Lower lobe of right lung (tissue), 2 donors: ENCODE results near the gene KCNK6. TPM values are rescaled to one million over a fixed set of nuclear protein-coding genes. Genes with fewer than 3 reads are reported as not detected.

Experiments
- ATAC-seq, 2 donors: fragments of 200-7000 bp; cut with Tn5 transposase; one replicate each; pipeline ENCODE4 v1.9.1; 2020 to 2022; ENCODE audit warnings: mild to moderate bottlenecking in 2 of 2, moderate library complexity in 2 of 2
- DNase-seq: peaks from one replicate; pipeline ENCODE4 v3.0.0-alpha.2; 2020
- H3K27ac ChIP-seq: fragments of 200-600 bp; one replicate; pipeline ENCODE4 v1.8.0; 2022
- H3K27me3 ChIP-seq: fragments of 200-600 bp; one replicate; pipeline ENCODE4 v1.8.0; 2022; ENCODE audit warnings: low read depth
- H3K36me3 ChIP-seq: fragments of 200-600 bp; one replicate; pipeline ENCODE4 v1.8.0; 2022; ENCODE audit warnings: mild to moderate bottlenecking
- H3K4me1 ChIP-seq: fragments of 200-600 bp; one replicate; pipeline ENCODE4 v1.8.0; 2022
- H3K4me3 ChIP-seq: fragments of 200-600 bp; one replicate; pipeline ENCODE4 v1.8.0; 2022; ENCODE audit warnings: mild to moderate bottlenecking
- H3K9me3 ChIP-seq: fragments of 200-600 bp; one replicate; pipeline ENCODE4 v1.8.0; 2022
- CTCF ChIP-seq: fragments of 200-600 bp; IDR thresholded peaks from one replicate; pipeline ENCODE4 v1.8.0; 2022; ENCODE audit warnings: antibody characterized with exemption, mild to moderate bottlenecking
- intact Hi-C: fragments of 100-400 bp; cut with DNase I; formaldehyde crosslinking; loops from one replicate; pipeline ENCODE4 v1.11.0; 2022
- total RNA-seq: library from RNA; stranded (reverse); fragmentation: NEBNext Ultra II Directional; extraction: Animal tissue kit (Norgen Biotek cat#: 25700); gene quantifications from one replicate; pipeline ENCODE4 v1.2.1, GENCODE V29; 2021
- donor health status: DM: no; HTN: yes; CAD: no; lungs with severe emphysema.

KCNK6 gene
- total RNA-seq, 1 donor from 2014 or later: 11.5 TPM

- DNase-seq (no peak), ATAC-seq (no peak)
- Histone ChIP-seq H3K36me3 (no peaks in the 10 kb centered on the region), H3K27ac (no peak overlapping the region), H3K4me3 (no peak overlapping the region), H3K9me3 (no peaks in the 10 kb centered on the region), H3K27me3 (peaks cover 25% of the 10 kb centered on the region), H3K4me1 (no peaks in the 10 kb centered on the region)
- no peak for TF ChIP-seq CTCF
- intact Hi-C loops: no loop called here
These were observed 33.0 kb downstream of the KCNK6 start for GRCh38 chr19:38352611-38353010.

- Histone ChIP-seq H3K27me3 (peaks cover 52% of the 10 kb centered on the region), H3K9me3 (no peaks in the 10 kb centered on the region), H3K4me3 (no peak overlapping the region), H3K36me3 (no peaks in the 10 kb centered on the region), H3K27ac (no peak overlapping the region), H3K4me1 (no peaks in the 10 kb centered on the region)
- intact Hi-C loops: no loop called here
- ATAC-seq: no peak
- DNase-seq: no peak
- TF ChIP-seq CTCF: no peak
These were observed 36.4 kb downstream of the KCNK6 start for GRCh38 chr19:38355728-38356725.

- no peak overlapping the region for H3K4me3 ChIP-seq
- TF ChIP-seq CTCF: no peak
- ATAC-seq: no peak
- DNase-seq: no peak
- peaks cover 47% of the 10 kb centered on the region for H3K27me3 ChIP-seq
- no peak overlapping the region for H3K27ac ChIP-seq
- H3K4me1 ChIP-seq: peaks cover 17% of the 10 kb centered on the region
- H3K9me3 ChIP-seq: no peaks in the 10 kb centered on the region
- H3K36me3 ChIP-seq: no peaks in the 10 kb centered on the region
- intact Hi-C loops: no loop called here
These were observed 38.4 kb downstream of the KCNK6 start for GRCh38 chr19:38358071-38358470.

GRCh38 chr19:38359242-38360021 lies 39.8 kb downstream of the KCNK6 start:
- DNase-seq (no peak), ATAC-seq (no peak)
- Histone ChIP-seq H3K36me3 (no peaks in the 10 kb centered on the region), H3K27me3 (peaks cover 47% of the 10 kb centered on the region), H3K4me3 (no peak overlapping the region), H3K9me3 (no peaks in the 10 kb centered on the region), H3K27ac (no peak overlapping the region), H3K4me1 (peaks cover 20% of the 10 kb centered on the region)
- intact Hi-C loops: no loop called here
- no peak for TF ChIP-seq CTCF

GRCh38 chr19:38360351-38360750 lies 40.7 kb downstream of the KCNK6 start:
- ATAC-seq: no peak
- H3K27me3 ChIP-seq: peaks cover 47% of the 10 kb centered on the region
- no peak for TF ChIP-seq CTCF

More at GRCh38 chr19:38360351-38360750, 40.7 kb downstream of the KCNK6 start:
- no peaks in the 10 kb centered on the region for H3K36me3 ChIP-seq
- no peak for DNase-seq
- H3K4me3 ChIP-seq: no peak overlapping the region
- H3K27ac ChIP-seq: no peak overlapping the region
- H3K9me3 ChIP-seq: no peaks in the 10 kb centered on the region
- H3K4me1 ChIP-seq: peaks cover 20% of the 10 kb centered on the region
- intact Hi-C loops: no loop called here
